ENCODE data around the gene SENP1.

DNA sequence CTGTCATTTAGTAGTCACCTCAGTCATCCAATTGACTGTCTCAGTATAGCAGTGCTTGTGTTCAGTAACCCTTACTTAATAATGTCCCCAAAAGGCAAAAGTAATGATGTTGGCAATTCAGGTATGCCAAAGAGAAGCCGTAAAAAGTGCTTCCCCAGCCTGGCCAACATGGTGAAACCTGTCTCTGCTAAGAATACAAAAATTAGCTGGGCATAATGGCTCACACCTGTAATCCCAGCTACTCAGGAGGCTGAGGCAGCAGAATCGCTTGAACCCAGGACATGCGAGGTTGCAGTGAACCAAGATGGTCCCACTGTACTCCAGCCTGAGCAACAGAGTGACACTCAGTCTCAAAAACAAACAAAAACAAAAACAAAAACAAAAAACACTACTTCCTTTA lies 33.6 kb downstream of the SENP1 start:
- TF ChIP-seq, protein P1, sequence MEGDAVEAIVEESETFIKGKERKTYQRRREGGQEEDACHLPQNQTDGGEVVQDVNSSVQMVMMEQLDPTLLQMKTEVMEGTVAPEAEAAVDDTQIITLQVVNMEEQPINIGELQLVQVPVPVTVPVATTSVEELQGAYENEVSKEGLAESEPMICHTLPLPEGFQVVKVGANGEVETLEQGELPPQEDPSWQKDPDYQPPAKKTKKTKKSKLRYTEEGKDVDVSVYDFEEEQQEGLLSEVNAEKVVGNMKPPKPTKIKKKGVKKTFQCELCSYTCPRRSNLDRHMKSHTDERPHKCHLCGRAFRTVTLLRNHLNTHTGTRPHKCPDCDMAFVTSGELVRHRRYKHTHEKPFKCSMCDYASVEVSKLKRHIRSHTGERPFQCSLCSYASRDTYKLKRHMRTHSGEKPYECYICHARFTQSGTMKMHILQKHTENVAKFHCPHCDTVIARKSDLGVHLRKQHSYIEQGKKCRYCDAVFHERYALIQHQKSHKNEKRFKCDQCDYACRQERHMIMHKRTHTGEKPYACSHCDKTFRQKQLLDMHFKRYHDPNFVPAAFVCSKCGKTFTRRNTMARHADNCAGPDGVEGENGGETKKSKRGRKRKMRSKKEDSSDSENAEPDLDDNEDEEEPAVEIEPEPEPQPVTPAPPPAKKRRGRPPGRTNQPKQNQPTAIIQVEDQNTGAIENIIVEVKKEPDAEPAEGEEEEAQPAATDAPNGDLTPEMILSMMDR (IDR thresholded peaks at IDR 0.05): no peak
- TF ChIP-seq POLR2A (IDR thresholded peaks at IDR 0.05) (no peak), POLR2AphosphoS5 (IDR thresholded peaks at IDR 0.05) (no peak)
